Bronchial epithelial cell (primary cell): ENCODE data around the gene GSTA4. TPM values are rescaled to one million over a fixed set of nuclear protein-coding genes. Genes with fewer than 3 reads are reported as not detected.

ENCODE experiments used
- DNase-seq: peaks from one replicate; pipeline ENCODE4 v3.0.0-alpha.2; 2010; ENCODE audit warnings: low read depth
- FAIRE-seq: peaks from 2 replicates; lab custom pipeline; 2011; peaks lifted over from hg19 to GRCh38; lab: Jason Lieb, UNC
- H3K27me3 ChIP-seq: 2 replicates; pipeline ENCODE4 v1.5.1; 2011; ENCODE audit warnings: low read length; ENCODE audit not compliant: control insufficient read depth, insufficient read depth
- H3K36me3 ChIP-seq: 2 replicates; pipeline ENCODE4 v1.5.1; 2011; ENCODE audit warnings: low read length; ENCODE audit not compliant: control insufficient read depth, insufficient read depth
- H3K4me3 ChIP-seq: 2 replicates; pipeline ENCODE4 v1.5.1; 2011; ENCODE audit warnings: mild to moderate bottlenecking, low read depth, low read length, control low read depth
- CTCF ChIP-seq: IDR thresholded peaks from 2 replicates; pipeline ENCODE4 v1.5.1; 2011; ENCODE audit warnings: mild to moderate bottlenecking, moderate library complexity, low read length, control low read depth, inconsistent platforms; ENCODE audit not compliant: insufficient read depth, severe bottlenecking
- total RNA-seq: library from RNA; depleted of rRNA; stranded (reverse); fragments of >200 nt; gene quantifications from 2 replicates; pipeline ENCODE4 v1.2.1, GENCODE V29; 2014

GSTA4 gene
- total RNA-seq, 1 donor from 2014 or later, result 10.8 TPM

DNA sequence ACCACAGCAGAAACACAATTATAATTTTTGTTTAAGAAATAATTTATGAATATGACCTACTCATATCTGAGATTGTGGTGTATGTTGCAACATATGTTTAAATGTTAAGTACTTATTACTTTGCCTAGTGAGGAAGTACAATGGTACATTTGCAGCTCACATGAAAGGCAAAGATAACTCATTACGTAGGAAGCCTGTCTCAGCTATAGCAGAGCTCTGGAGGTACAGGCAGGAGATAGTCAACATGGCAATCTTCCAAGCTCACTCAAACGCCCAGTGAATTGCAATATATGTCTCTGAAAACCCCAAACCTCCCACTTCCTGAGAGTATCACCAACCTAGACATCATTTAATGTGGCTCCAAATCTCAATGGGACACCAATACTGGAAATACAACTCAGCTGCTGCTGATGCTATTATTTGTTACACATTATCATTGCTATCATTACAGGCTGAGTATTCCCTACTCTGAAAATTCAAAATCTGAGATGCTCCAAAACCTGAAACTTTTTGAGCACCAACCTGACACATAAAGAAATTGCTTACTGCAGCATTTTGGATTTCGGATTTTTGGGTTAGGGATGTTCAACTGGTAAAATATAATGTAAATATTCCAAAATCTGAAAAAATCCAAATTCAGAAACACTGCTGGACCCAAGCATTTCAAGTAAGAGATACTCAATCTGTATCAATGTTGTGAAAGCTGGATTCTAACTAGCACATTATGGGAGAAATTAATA, 25.1 kb upstream of the GSTA4 start:
- DNase-seq, result peak; percentile 17
- Histone ChIP-seq H3K4me3 (no peak overlapping the region), H3K27me3 (no peaks in the 10 kb centered on the region), H3K36me3 (peaks cover 3% of the 10 kb centered on the region)
- no peak for TF ChIP-seq CTCF
- no peak for FAIRE-seq

- Histone ChIP-seq H3K27me3 (no peaks in the 10 kb centered on the region), H3K36me3 (peaks cover 7% of the 10 kb centered on the region), H3K4me3 (no peak overlapping the region)
- FAIRE-seq, result no peak
- DNase-seq, result no peak
- TF ChIP-seq CTCF, result no peak
These were observed 23.4 kb upstream of the GSTA4 start for GRCh38 chr6:53018446-53018845.

DNA sequence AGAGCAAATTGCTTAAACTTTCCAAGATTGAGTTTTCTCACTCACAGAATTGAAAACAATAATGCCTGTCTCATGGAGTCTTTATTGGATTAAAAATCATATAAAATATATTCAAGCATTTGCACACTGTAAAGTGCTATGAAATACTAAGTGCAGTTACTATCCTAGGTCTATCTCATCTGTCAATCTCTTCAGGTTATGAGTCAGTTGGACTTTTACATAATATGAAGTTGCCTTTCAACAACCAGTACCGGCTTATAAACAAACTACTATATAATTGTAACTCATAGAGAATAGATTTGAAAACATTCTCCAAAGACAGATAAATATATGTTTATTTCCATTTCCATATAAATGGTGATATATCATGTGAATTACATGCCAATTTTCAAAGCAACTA, 20.4 kb upstream of the GSTA4 start:
- H3K27me3 ChIP-seq, result no peaks in the 10 kb centered on the region
- DNase-seq (no peak), FAIRE-seq (no peak)
- no peak overlapping the region for H3K4me3 ChIP-seq
- no peak for TF ChIP-seq CTCF
- H3K36me3 ChIP-seq, result peaks cover 9% of the 10 kb centered on the region

DNA sequence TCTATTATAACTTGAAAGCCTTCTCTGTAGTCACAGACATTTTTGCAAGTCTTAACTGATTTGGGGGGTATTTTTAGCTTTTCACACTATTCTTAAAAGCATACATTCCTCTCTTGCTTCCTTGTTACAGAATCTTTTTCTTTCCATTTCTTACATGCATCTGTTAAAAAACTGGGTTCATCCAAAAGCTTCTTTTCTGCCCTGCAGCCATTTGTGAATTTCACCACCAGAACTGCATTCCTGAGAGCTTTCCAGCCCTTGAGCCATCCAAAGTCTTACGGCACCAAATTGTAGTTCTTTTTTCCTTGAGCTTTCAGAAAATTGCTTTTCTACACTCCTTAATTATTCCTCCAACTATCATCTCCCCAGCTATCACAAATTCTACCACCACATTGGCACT, 19.7 kb upstream of the GSTA4 start:
- FAIRE-seq (no peak), DNase-seq (no peak)
- Histone ChIP-seq H3K27me3 (no peaks in the 10 kb centered on the region), H3K4me3 (no peak overlapping the region), H3K36me3 (peaks cover 9% of the 10 kb centered on the region)
- TF ChIP-seq CTCF, result no peak

GRCh38 chr6:53014063-53014462, 19.0 kb upstream of the GSTA4 start:
- FAIRE-seq (no peak), DNase-seq (no peak)
- H3K27me3 ChIP-seq, result no peaks in the 10 kb centered on the region
- peaks cover 9% of the 10 kb centered on the region for H3K36me3 ChIP-seq
- H3K4me3 ChIP-seq, result no peak overlapping the region
- no peak for TF ChIP-seq CTCF

DNA sequence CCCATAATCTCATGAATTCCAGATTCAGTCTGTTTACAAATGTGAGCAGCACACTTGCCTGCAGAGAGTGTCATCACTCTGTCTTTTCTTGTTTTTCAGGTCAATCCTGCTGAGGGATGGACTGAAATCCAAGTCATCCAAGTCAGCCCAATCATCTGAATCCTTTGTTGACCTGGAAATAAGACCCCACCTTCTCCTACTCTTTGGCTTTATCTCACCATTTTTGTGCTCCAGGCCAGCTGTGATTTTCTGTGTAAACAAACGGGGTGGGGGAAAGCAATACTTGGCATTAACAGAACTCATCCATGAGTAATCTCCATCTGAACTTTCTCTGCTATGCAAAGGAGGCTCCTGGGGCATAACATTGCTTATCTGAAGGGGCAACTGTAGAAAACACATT, 16.9 kb upstream of the GSTA4 start:
- no peaks in the 10 kb centered on the region for H3K27me3 ChIP-seq
- FAIRE-seq, result no peak
- no peak for TF ChIP-seq CTCF
- H3K36me3 ChIP-seq, result peaks cover 7% of the 10 kb centered on the region
- no peak overlapping the region for H3K4me3 ChIP-seq
- DNase-seq, result peak; percentile 43
